HepG2 (cell line): ENCODE data around the gene AP4S1. TPM values are rescaled to one million over a fixed set of nuclear protein-coding genes. Genes with fewer than 3 reads are reported as not detected.

ENCODE experiments used
- CBX2 ChIP-seq, 2 experiments: fragments of 200-600 bp in 1 of 2; sonication (generic); formaldehyde crosslinking in 1 of 2; IDR thresholded peaks; 2 replicates each; pipeline versions ENCODE4 v1.7.0 to v1.8.1; 2018 to 2022; ENCODE audit warnings: low read depth in 2 of 2, low read length in 1 of 2, mild to moderate bottlenecking in 1 of 2, missing genetic modification reagents in 1 of 2
- CEBPB ChIP-seq: IDR thresholded peaks from 2 replicates; pipeline ENCODE4 v1.6.1; 2011; ENCODE audit warnings: low read depth, low read length, improper control_type of control experiment, borderline replicate concordance
- DMAP1 ChIP-seq: IDR thresholded peaks from 2 replicates; pipeline ENCODE4 v1.6.1; 2016
- ELF1 ChIP-seq: sonication (generic); formaldehyde crosslinking; IDR thresholded peaks from 2 replicates; pipeline ENCODE4 v1.4.0; 2020; ENCODE audit warnings: missing genetic modification reagents
- HMG20B ChIP-seq: conservative IDR thresholded peaks from 2 replicates; pipeline ENCODE4 v1.6.1; 2016; ENCODE audit warnings: missing genetic modification reagents, missing compliant biosample characterization
- HMGA1 ChIP-seq: sonication (generic); formaldehyde crosslinking; conservative IDR thresholded peaks from 2 replicates; pipeline ENCODE4 v1.4.0; 2020; ENCODE audit warnings: missing genetic modification reagents
- MAFF ChIP-seq: IDR thresholded peaks from 2 replicates; pipeline ENCODE4 v1.6.1; 2011; ENCODE audit warnings: low read depth, low read length, improper control_type of control experiment
- MZF1 ChIP-seq: sonication (generic); formaldehyde crosslinking; IDR thresholded peaks from 2 replicates; pipeline ENCODE4 v1.8.1; 2023; ENCODE audit warnings: mild to moderate bottlenecking, missing genetic modification reagents, borderline replicate concordance
- SOX13 ChIP-seq, 3 experiments: fragments of 450-650 bp in 1 of 3; sonication (generic) in 1 of 3; formaldehyde crosslinking in 1 of 3; IDR thresholded peaks in 2 of 3; conservative IDR thresholded peaks in 1 of 3; 2 replicates each; pipeline versions ENCODE4 v1.5.0 to v1.6.1; 2016 to 2020; ENCODE audit warnings: antibody characterized with exemption in 1 of 3, mild to moderate bottlenecking in 1 of 3, missing compliant biosample characterization in 1 of 3, missing genetic modification reagents in 1 of 3, moderate library complexity in 1 of 3
- SUZ12 ChIP-seq: fragments of 150-350 bp; IDR thresholded peaks from 2 replicates; pipeline ENCODE4 v1.6.1; 2014; ENCODE audit warnings: low read depth, low read length
- TAF15 ChIP-seq: fragments of 200-400 bp; formaldehyde crosslinking; IDR thresholded peaks from one replicate; pipeline ENCODE4 v1.6.1; 2018; ENCODE audit warnings: mild to moderate bottlenecking, low read depth, low read length; ENCODE audit not compliant: poor library complexity, severe bottlenecking
- TCF12 ChIP-seq, 2 experiments: fragments of 450-650 bp in 1 of 2; sonication (generic) in 1 of 2; formaldehyde crosslinking in 1 of 2; IDR thresholded peaks; 2 replicates each; pipeline versions ENCODE4 v1.6.1 to v1.8.0; 2017 to 2022; ENCODE audit warnings: antibody characterized with exemption in 1 of 2, mild to moderate bottlenecking in 1 of 2, missing genetic modification reagents in 1 of 2, moderate library complexity in 1 of 2
- TCF7 ChIP-seq: sonication (generic); IDR thresholded peaks from 2 replicates; pipeline ENCODE4 v1.6.1; 2016; ENCODE audit warnings: antibody characterized with exemption, low read depth
- U2AF2 ChIP-seq: fragments of 200-400 bp; formaldehyde crosslinking; IDR thresholded peaks from 2 replicates; pipeline ENCODE4 v1.6.1; 2017; ENCODE audit warnings: low read depth, mild to moderate bottlenecking, low read length
- WIZ ChIP-seq: sonication (generic); formaldehyde crosslinking; IDR thresholded peaks from 2 replicates; pipeline ENCODE4 v1.5.1; 2020; ENCODE audit warnings: mild to moderate bottlenecking, missing genetic modification reagents
- ZBTB8A ChIP-seq: sonication (generic); formaldehyde crosslinking; IDR thresholded peaks from 2 replicates; pipeline ENCODE4 v1.4.0; 2020; ENCODE audit warnings: mild to moderate bottlenecking, low read depth, missing genetic modification reagents, borderline replicate concordance
- ZNF354B ChIP-seq: sonication (generic); formaldehyde crosslinking; IDR thresholded peaks from 2 replicates; pipeline ENCODE4 v1.8.0; 2022; ENCODE audit warnings: mild to moderate bottlenecking, missing genetic modification reagents
- ZNF451 ChIP-seq: sonication (generic); formaldehyde crosslinking; IDR thresholded peaks from 2 replicates; pipeline ENCODE4 v1.5.0; 2020; ENCODE audit warnings: mild to moderate bottlenecking, missing genetic modification reagents
- ZNF549 ChIP-seq: sonication (generic); formaldehyde crosslinking; IDR thresholded peaks from 2 replicates; pipeline ENCODE4 v1.5.0; 2020; ENCODE audit warnings: missing genetic modification reagents
- ZNF572 ChIP-seq: sonication (generic); formaldehyde crosslinking; IDR thresholded peaks from 2 replicates; pipeline ENCODE4 v1.5.1; 2020; ENCODE audit warnings: mild to moderate bottlenecking, missing genetic modification reagents
- ZNF788 ChIP-seq: sonication (generic); formaldehyde crosslinking; IDR thresholded peaks from 2 replicates; pipeline ENCODE4 v1.5.0; 2020; ENCODE audit warnings: mild to moderate bottlenecking, missing genetic modification reagents, borderline replicate concordance
- polyA plus RNA-seq, 8 experiments: library from polyadenylated mRNA; depleted of rRNA in 3 of 8; stranded (reverse) in 7 of 8; unstranded in 1 of 8; fragments of >200 nt; fragmentation: Illumina TruSeq in 4 of 8; extraction: Trizol in 4 of 8; gene quantifications; 2 replicates each; pipeline versions ENCODE4 v1.2.1 to v1.2.3, GENCODE V29; 2011 to 2016; ENCODE audit warnings: low read depth in 4 of 8, missing spikeins in 1 of 8, mixed read lengths in 1 of 8; ENCODE audit not compliant: insufficient read depth in 1 of 8
- total RNA-seq, 5 experiments: library from RNA; depleted of rRNA; stranded (reverse); fragments of >200 nt; fragmentation: Illumina TruSeq; extraction: Trizol; gene quantifications; 2 replicates each; pipeline ENCODE4 v1.2.3, GENCODE V29; 2016; ENCODE audit warnings: low read depth in 1 of 5
- TF ChIP-seq, protein P1 (sequence below): sonication (generic); formaldehyde crosslinking; IDR thresholded peaks from 2 replicates; pipeline ENCODE4 v1.5.0; 2020; ENCODE audit warnings: mild to moderate bottlenecking, low read depth, missing genetic modification reagents, borderline replicate concordance
- TF ChIP-seq, protein P2 (sequence below): sonication (generic); formaldehyde crosslinking; IDR thresholded peaks from 2 replicates; pipeline ENCODE4 v1.8.0; 2022; ENCODE audit warnings: low read depth, missing genetic modification reagents
- TF ChIP-seq, protein P3 (sequence below), 2 experiments: sonication (generic) in 1 of 2; formaldehyde crosslinking in 1 of 2; IDR thresholded peaks; 2 replicates each; pipeline versions ENCODE4 v1.4.0 to v1.6.1; 2018 to 2020; ENCODE audit warnings: missing genetic modification reagents in 2 of 2, borderline replicate concordance in 1 of 2, low read depth in 1 of 2, mild to moderate bottlenecking in 1 of 2, missing biosample characterization in 1 of 2
- TF ChIP-seq, protein P4 (sequence below): sonication (generic); formaldehyde crosslinking; IDR thresholded peaks from 2 replicates; pipeline ENCODE4 v1.9.0; 2021; ENCODE audit warnings: missing genetic modification reagents, borderline replicate concordance

Gene AP4S1
- total and polyA plus RNA-seq, 2 of the 13 experiments (the other 11 are each of a cell fraction or from before 2014, with no cell fraction given), result 3.9 to 21.1 TPM

DNA sequence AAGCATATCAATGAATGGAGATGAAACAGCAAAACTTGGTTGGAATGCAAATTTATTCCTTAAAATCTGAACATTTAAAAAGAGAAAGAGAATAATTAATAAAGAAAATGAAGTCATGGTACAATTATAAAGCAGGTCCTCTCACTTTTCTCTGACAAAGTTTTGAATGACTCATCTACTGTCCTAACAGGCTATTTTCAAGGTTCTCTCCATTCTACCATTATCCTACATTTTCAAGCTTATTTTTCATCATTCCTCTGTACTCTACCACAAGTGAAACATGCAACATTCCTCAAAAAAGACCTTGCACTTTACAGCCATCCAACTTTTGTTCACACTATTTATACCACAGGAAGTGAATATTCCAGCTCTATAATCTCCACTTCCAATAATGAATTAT is 36.9 kb upstream of the AP4S1 start (continued):
- 0 out of 2 replicates have a peak, but pooled peaks have one; percentile 40 for TF ChIP-seq ZNF354B (CRISPR knock-in tag)
- no peak for TF ChIP-seq WIZ (CRISPR knock-in tag)
- TF ChIP-seq SUZ12, result no peak
- no peak for TF ChIP-seq ZNF788 (CRISPR knock-in tag)
- no peak for TF ChIP-seq HMG20B (CRISPR knock-in tag)
- no peak for TF ChIP-seq ELF1 (CRISPR knock-in tag)
- TF ChIP-seq, protein P1, sequence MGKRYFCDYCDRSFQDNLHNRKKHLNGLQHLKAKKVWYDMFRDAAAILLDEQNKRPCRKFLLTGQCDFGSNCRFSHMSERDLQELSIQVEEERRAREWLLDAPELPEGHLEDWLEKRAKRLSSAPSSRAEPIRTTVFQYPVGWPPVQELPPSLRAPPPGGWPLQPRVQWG (CRISPR knock-in tag), result no peak
- TF ChIP-seq U2AF2, result no peak
- no peak for TF ChIP-seq ZBTB8A (CRISPR knock-in tag)
- no peak for TF ChIP-seq CEBPB
- no peak for TF ChIP-seq TCF12 (IDR thresholded peaks at IDR 0.05)
- TF ChIP-seq TCF12 (CRISPR knock-in tag; IDR thresholded peaks at IDR 0.05), result no peak
- no peak for TF ChIP-seq DMAP1 (CRISPR knock-in tag)
- TF ChIP-seq CBX2 (IDR thresholded peaks at IDR 0.05; ENCODE audit: low read depth, low read length), result no peak
- no peak for TF ChIP-seq CBX2 (CRISPR knock-in tag; IDR thresholded peaks at IDR 0.05; ENCODE audit: low read depth)
- no peak for TF ChIP-seq SOX13 (IDR thresholded peaks at IDR 0.05)
- no peak for TF ChIP-seq SOX13 (CRISPR knock-in tag; conservative IDR thresholded peaks at IDR 0.05 in 1 of 2, IDR thresholded peaks at IDR 0.05 in 1 of 2)
- TF ChIP-seq MZF1 (CRISPR knock-in tag), result no peak
- TF ChIP-seq, protein P2, sequence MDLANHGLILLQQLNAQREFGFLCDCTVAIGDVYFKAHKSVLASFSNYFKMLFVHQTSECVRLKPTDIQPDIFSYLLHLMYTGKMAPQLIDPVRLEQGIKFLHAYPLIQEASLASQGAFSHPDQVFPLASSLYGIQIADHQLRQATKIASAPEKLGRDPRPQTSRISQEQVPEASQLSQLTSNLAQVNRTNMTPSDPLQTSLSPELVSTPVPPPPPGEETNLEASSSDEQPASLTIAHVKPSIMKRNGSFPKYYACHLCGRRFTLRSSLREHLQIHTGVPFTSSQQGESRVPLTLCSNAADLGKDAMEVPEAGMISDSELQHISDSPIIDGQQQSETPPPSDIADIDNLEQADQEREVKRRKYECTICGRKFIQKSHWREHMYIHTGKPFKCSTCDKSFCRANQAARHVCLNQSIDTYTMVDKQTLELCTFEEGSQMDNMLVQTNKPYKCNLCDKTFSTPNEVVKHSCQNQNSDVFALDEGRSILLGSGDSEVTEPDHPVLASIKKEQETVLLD, result no peak
- no peak for TF ChIP-seq HMGA1 (CRISPR knock-in tag)
- TF ChIP-seq, protein P3, sequence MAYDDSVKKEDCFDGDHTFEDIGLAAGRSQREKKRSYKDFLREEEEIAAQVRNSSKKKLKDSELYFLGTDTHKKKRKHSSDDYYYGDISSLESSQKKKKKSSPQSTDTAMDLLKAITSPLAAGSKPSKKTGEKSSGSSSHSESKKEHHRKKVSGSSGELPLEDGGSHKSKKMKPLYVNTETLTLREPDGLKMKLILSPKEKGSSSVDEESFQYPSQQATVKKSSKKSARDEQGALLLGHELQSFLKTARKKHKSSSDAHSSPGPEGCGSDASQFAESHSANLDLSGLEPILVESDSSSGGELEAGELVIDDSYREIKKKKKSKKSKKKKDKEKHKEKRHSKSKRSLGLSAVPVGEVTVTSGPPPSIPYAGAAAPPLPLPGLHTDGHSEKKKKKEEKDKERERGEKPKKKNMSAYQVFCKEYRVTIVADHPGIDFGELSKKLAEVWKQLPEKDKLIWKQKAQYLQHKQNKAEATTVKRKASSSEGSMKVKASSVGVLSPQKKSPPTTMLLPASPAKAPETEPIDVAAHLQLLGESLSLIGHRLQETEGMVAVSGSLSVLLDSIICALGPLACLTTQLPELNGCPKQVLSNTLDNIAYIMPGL (CRISPR knock-in tag; IDR thresholded peaks at IDR 0.05; ENCODE audit: borderline replicate concordance in 1 of 2, low read depth in 1 of 2), result no peak
- no peak for TF ChIP-seq ZNF572
- TF ChIP-seq, protein P4, sequence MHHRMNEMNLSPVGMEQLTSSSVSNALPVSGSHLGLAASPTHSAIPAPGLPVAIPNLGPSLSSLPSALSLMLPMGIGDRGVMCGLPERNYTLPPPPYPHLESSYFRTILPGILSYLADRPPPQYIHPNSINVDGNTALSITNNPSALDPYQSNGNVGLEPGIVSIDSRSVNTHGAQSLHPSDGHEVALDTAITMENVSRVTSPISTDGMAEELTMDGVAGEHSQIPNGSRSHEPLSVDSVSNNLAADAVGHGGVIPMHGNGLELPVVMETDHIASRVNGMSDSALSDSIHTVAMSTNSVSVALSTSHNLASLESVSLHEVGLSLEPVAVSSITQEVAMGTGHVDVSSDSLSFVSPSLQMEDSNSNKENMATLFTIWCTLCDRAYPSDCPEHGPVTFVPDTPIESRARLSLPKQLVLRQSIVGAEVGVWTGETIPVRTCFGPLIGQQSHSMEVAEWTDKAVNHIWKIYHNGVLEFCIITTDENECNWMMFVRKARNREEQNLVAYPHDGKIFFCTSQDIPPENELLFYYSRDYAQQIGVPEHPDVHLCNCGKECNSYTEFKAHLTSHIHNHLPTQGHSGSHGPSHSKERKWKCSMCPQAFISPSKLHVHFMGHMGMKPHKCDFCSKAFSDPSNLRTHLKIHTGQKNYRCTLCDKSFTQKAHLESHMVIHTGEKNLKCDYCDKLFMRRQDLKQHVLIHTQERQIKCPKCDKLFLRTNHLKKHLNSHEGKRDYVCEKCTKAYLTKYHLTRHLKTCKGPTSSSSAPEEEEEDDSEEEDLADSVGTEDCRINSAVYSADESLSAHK (CRISPR knock-in tag), result no peak
- no peak for TF ChIP-seq TCF7
- TF ChIP-seq MAFF, result no peak
- no peak for TF ChIP-seq TAF15
- no peak for TF ChIP-seq ZNF451 (CRISPR knock-in tag)
- TF ChIP-seq ZNF549 (CRISPR knock-in tag), result no peak
